ENCODE measurements around the gene GARIN5B. TPM values are rescaled to one million over a fixed set of nuclear protein-coding genes. Genes with fewer than 3 reads are reported as not detected.
A peak's percentile ranks its signal among the peaks of the same experiment; 100 is the strongest.

GARIN5B gene
- total RNA-seq, 1 donor from 2014 or later: not detected

DNA sequence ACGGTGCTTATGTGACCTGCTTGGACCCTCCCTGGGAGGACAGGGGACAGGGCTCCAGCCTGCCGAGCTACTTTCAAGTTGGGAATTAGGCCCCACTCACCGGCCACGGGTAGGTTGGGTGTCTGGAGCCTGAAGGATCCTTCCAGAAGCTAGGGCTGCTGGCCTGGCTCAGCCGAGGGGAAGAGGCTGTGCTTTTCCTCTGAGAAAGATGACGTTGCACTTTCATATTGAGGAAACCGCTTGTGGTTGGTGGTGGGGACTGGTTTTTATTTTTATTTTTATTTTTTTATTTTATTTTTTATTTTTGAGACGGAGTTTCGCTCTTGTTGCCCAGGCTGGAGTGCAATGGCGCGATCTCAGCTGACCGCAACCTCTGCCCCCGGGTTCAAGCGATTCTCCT is 37.9 kb downstream of the GARIN5B start, which contains the start of gene TMEM150B:
TMEM150B (minus strand) TSS at position 170 of the 400 bp plus-strand sequence. CDS start 4,305 bp downstream, outside the sequence.
- Histone ChIP-seq H3K9me3 (no peaks in the 10 kb centered on the region), H3K4me3 (peak within 1 kb of the TSS; percentile 43), H3K36me3 (no peaks in the 10 kb centered on the region), H3K4me1 (no peaks in the 10 kb centered on the region), H3K27me3 (ENCODE audit: low read depth) (peaks cover 1% of the 10 kb centered on the region), H3K27ac (peak within 1 kb of the TSS; percentile 58)
- DNase-seq (no peak), ATAC-seq (peak in 1 of 2 donors; percentile 18)
- intact Hi-C loops (cut with DNase I): no loop called here
- TF ChIP-seq, protein P1, sequence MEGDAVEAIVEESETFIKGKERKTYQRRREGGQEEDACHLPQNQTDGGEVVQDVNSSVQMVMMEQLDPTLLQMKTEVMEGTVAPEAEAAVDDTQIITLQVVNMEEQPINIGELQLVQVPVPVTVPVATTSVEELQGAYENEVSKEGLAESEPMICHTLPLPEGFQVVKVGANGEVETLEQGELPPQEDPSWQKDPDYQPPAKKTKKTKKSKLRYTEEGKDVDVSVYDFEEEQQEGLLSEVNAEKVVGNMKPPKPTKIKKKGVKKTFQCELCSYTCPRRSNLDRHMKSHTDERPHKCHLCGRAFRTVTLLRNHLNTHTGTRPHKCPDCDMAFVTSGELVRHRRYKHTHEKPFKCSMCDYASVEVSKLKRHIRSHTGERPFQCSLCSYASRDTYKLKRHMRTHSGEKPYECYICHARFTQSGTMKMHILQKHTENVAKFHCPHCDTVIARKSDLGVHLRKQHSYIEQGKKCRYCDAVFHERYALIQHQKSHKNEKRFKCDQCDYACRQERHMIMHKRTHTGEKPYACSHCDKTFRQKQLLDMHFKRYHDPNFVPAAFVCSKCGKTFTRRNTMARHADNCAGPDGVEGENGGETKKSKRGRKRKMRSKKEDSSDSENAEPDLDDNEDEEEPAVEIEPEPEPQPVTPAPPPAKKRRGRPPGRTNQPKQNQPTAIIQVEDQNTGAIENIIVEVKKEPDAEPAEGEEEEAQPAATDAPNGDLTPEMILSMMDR (IDR thresholded peaks at IDR 0.05): no peak

DNA sequence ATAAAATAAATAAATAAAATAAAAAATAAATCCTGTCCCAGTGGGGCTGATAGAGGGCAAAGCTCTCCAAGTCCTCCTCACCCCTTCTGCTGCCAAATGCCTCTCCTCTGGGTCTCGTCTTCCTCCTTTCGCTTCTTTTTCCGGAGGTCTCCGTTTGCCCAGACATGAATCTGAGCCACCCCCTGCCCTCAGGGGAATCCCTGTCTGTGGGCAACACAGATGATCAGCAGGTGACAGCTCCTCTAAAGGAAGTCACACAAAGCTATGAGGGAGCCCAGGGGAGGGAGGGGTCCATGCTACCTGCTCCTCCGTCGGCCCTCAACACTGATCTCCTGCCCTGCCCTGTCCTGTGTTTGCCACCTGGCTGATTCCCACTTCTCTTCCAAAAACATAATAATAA is 38.4 kb downstream of the GARIN5B start:
- Histone ChIP-seq H3K4me3 (peak overlapping the region; percentile 43), H3K9me3 (no peaks in the 10 kb centered on the region), H3K27me3 (ENCODE audit: low read depth) (peaks cover 5% of the 10 kb centered on the region), H3K36me3 (no peaks in the 10 kb centered on the region), H3K4me1 (no peaks in the 10 kb centered on the region), H3K27ac (peak overlapping the region; percentile 58)
- intact Hi-C loops (cut with DNase I): no loop called here
- DNase-seq (no peak), ATAC-seq (no peak)
- TF ChIP-seq, protein P1 (IDR thresholded peaks at IDR 0.05): no peak

DNA sequence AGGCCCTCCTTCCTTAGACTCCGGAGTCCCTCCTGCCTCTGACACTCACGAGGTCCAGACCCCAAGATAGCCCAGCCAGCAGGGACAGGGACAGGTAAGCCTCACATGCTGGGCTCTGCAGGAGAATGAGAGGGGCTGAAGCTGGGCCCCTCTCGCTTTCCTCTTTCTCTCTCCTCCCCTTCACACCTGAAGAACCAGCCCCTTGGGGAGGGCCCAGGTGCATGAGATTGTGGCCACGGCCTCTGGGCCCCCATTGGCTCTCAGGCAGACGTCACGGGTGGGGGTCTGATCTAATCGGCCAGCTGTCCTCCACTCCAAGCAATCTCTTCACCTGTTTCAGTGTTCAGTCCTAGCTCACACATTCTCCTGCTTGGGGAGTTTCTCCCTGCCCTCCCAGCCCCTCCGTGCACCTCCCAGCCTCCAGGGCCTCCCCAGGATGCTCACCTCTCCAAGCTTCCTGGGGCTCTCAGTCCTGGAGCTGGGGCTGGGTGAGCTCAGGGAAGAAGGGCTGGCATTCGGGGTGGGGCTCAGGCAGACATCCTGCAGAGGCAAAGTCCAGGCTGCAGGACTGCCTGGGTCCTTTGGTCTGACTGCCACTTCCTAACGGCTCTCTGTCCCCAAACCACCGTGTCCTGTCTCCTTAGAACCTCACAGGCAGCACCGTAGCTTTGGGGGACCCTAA is 40.7 kb downstream of the GARIN5B start:
- DNase-seq: no peak
- Histone ChIP-seq H3K4me3 (peak overlapping the region; percentile 30), H3K27me3 (ENCODE audit: low read depth) (peaks cover 5% of the 10 kb centered on the region), H3K27ac (no peak overlapping the region), H3K36me3 (no peaks in the 10 kb centered on the region), H3K4me1 (no peaks in the 10 kb centered on the region), H3K9me3 (no peaks in the 10 kb centered on the region)
- TF ChIP-seq, protein P1 (IDR thresholded peaks at IDR 0.05): no peak
- intact Hi-C loops (cut with DNase I): no loop called here
- ATAC-seq: no peak

DNA sequence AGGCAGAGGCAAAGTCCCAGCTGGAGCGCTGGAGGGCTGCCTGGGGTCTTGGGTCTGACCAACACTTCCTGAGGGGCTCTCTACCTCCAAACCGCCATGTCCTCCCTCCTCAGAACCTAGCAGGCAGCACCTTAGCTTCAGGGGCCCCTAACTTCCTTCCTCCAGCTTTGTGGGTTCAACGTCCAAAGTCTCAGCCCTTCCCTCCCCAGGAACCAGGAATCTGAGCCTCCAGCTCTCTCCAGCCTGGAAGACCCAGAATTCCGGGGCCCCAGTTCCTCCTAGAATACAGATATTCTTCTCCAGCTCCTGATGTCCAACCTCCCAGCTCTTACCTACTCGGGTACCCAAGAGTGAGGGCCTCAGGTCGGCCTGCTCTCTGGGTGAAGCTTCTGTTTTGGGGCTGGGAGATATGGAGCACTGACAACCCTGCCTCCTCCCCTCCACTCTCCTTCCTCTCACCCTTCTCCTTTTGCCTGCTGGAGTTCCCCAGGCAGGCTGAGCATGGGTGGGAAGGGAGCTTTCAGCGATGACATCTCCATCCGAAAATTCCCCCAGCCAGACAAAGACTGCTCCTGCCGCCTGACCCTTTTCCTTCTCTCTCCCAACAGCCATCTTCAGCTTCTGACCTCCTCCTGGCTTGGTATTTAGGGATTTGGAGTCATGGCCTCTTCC is 41.5 kb downstream of the GARIN5B start:
- no peaks in the 10 kb centered on the region for H3K4me1 ChIP-seq
- H3K9me3 ChIP-seq: no peaks in the 10 kb centered on the region
- TF ChIP-seq, protein P1 (IDR thresholded peaks at IDR 0.05): no peak
- no peaks in the 10 kb centered on the region for H3K36me3 ChIP-seq
- DNase-seq (no peak), ATAC-seq (no peak)
- intact Hi-C loops (cut with DNase I): no loop called here
- no peak overlapping the region for H3K27ac ChIP-seq
- peaks cover 5% of the 10 kb centered on the region for H3K27me3 ChIP-seq (ENCODE audit: low read depth)
- H3K4me3 ChIP-seq: no peak overlapping the region

DNA sequence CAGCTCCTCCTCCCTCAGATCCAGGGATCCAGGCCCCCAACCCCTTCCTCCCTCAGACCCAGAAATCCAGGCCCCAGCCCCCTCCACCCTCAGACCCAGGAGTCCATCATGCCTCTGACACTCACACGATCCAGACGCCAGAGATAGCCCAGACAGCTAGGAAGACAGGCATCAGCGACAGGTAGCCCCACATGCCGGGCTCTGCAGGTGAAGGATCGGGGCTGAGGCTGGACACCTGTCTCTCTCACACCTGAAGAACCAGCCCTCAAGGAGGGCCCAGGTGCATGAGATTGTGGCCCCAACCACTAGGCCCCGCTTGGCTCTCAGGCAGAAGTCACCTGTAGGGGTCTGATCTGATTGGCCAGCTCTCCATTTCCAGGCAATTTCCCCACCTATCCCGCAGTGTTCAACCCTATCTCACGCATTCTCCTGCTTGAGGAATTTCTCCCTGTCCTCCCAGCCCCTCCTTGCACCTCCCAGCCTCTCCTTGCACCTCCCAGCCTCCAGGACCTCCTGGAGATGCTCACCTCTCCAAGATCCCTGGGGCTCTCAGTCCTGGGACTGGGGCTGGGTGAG is 42.1 kb downstream of the GARIN5B start:
- Histone ChIP-seq H3K36me3 (no peaks in the 10 kb centered on the region), H3K4me1 (no peaks in the 10 kb centered on the region), H3K27ac (no peak overlapping the region), H3K9me3 (no peaks in the 10 kb centered on the region), H3K4me3 (no peak overlapping the region), H3K27me3 (ENCODE audit: low read depth) (peaks cover 5% of the 10 kb centered on the region)
- no peak for DNase-seq
- TF ChIP-seq, protein P1 (IDR thresholded peaks at IDR 0.05): no peak
- intact Hi-C loops (cut with DNase I): no loop called here
- no peak for ATAC-seq

Data from lower lobe of right lung (tissue), 2 donors.